Measurements from ENCODE around the gene MRGPRF. TPM values are rescaled to one million over a fixed set of nuclear protein-coding genes. Genes with fewer than 3 reads are reported as not detected.

The MRGPRF gene
- total RNA-seq, 1 donor from 2014 or later: 1.2 TPM

DNA sequence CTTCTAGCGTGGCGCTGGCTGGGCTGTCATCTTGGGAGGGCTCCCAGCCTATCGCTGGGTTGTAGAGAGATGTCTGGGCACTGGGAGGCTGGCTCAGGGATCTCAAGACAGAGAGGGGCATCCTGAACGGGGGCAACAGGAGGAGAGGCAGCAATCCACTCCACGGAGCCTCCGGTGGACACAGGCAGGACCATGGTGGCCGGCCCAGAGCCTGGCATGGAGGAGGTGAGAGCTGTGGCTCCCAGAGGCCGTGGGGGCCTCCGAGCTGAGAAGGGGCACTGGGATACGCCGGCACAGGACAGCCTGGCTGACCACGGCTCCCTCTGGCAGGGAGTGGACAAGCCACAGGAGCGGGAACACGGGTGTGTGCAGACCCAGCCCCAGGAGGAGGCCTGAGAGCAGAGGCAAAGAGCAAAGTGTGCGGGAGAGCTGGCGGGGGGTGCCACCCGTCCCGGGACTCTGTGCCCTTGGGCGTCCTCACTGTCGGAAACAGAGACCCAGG lies 9.1 kb downstream of the MRGPRF start:
- TF ChIP-seq, protein P1, sequence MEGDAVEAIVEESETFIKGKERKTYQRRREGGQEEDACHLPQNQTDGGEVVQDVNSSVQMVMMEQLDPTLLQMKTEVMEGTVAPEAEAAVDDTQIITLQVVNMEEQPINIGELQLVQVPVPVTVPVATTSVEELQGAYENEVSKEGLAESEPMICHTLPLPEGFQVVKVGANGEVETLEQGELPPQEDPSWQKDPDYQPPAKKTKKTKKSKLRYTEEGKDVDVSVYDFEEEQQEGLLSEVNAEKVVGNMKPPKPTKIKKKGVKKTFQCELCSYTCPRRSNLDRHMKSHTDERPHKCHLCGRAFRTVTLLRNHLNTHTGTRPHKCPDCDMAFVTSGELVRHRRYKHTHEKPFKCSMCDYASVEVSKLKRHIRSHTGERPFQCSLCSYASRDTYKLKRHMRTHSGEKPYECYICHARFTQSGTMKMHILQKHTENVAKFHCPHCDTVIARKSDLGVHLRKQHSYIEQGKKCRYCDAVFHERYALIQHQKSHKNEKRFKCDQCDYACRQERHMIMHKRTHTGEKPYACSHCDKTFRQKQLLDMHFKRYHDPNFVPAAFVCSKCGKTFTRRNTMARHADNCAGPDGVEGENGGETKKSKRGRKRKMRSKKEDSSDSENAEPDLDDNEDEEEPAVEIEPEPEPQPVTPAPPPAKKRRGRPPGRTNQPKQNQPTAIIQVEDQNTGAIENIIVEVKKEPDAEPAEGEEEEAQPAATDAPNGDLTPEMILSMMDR (IDR thresholded peaks at IDR 0.05; ENCODE audit: insufficient read depth, low read length, poor library complexity, severe bottlenecking): no peak

DNA sequence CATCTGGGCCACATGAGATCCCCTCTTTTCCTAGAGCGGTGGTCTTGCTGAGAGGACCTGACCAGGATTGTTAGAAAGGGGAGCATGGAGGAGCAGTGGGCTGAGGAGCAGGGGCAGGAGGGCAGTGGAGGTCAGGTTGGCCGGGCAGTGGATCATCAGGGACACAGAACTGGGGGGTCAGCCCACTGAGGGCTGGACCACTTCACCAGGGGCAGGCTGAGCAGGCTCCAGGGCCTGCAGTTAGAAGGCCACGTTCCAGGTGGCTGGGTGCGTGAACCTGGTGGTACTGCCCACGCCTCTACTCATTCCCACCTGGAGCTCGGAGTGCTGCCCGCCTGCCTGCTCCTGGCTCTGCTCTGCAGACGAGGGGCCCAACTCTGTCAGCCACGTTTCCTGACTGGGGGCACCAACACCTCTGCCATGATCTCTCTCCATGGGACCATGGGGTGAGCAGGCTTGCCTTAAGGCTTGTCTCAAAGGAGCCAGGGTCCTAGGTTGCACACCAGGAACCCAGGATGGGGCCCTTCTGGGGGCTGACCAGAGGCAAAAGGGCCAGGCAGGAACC lies 9.7 kb downstream of the MRGPRF start:
- no peaks in the 10 kb centered on the region for H3K36me3 ChIP-seq (ENCODE audit: control insufficient read depth, insufficient read depth, low read length)

More for the DNA sequence above, 9.1 kb downstream of the MRGPRF start:
- DNase-seq (ENCODE audit: low read depth): no peak
- no peak overlapping the region for H3K4me3 ChIP-seq (ENCODE audit: low read depth, low read length)
- H3K27me3 ChIP-seq (ENCODE audit: control insufficient read depth, insufficient read depth, low read length): peaks cover 3% of the 10 kb centered on the region
- H3K36me3 ChIP-seq (ENCODE audit: control insufficient read depth, insufficient read depth, low read length): no peaks in the 10 kb centered on the region

DNA sequence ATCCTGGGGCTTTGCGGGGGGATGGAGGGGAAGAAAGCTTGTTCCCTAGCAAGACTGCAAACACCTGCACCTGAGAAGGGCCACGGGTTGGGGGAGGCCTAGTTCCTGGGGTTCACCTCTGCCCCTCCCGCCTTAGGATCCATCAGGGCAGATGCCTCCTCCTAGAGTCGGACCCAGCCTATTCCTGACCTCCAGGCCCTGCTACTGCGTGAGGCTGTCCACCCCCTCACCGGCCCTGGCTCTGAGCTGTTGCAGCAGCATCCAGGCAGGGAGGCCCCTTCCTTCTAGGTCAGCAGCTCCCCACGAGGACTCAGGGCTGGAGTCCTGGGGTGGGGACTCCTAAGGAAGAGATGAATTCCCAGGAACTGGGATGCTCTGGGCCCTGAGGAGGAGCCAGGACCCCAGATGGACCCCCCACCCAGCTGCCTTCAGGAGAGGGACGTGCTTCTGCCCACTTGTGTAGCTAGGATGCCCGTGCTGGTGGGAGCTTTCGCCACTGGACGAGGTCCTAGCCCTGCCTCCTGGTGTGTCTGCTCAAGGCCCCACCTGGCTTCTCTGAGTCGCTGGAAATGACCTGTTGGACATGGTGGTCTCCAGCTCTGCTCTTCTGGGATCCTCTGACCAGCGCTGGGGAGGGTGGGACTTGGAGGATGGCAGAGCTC lies 10.3 kb downstream of the MRGPRF start:
- no peak for DNase-seq (ENCODE audit: low read depth)
- TF ChIP-seq, protein P1 (IDR thresholded peaks at IDR 0.05; ENCODE audit: insufficient read depth, low read length, poor library complexity, severe bottlenecking): no peak
- Histone ChIP-seq H3K27me3 (ENCODE audit: control insufficient read depth, insufficient read depth, low read length) (peaks cover 3% of the 10 kb centered on the region), H3K36me3 (ENCODE audit: control insufficient read depth, insufficient read depth, low read length) (no peaks in the 10 kb centered on the region), H3K4me3 (ENCODE audit: low read depth, low read length) (no peak overlapping the region)

More for the DNA sequence above, 9.7 kb downstream of the MRGPRF start:
- TF ChIP-seq, protein P1 (IDR thresholded peaks at IDR 0.05; ENCODE audit: insufficient read depth, low read length, poor library complexity, severe bottlenecking): no peak
- H3K27me3 ChIP-seq (ENCODE audit: control insufficient read depth, insufficient read depth, low read length): peaks cover 3% of the 10 kb centered on the region
- H3K4me3 ChIP-seq (ENCODE audit: low read depth, low read length): no peak overlapping the region
- DNase-seq (ENCODE audit: low read depth): no peak

DNA sequence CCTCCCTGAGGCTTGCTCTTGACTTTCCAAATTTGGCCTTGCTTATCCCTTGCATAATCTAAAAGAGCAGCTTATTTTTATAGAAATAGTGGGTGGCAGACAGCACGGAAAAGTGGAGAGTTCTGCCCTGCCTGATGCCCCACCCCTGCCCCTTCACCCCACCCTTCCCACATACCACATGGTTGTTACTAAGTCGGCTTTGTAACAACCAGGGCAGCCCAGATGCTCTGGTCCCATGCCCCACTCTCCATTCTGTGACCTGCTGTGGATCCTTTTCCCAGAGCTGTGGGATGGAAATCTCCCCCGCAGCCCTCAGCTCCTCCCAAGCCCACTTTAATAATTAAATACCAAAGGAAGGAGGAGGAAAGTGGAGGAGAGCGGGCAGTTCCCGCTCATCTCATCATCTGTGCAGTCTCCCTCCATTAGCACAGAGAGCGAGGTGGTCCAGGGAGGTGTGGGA lies 10.9 kb downstream of the MRGPRF start:
- Histone ChIP-seq H3K27me3 (ENCODE audit: control insufficient read depth, insufficient read depth, low read length) (peaks cover 3% of the 10 kb centered on the region), H3K36me3 (ENCODE audit: control insufficient read depth, insufficient read depth, low read length) (no peaks in the 10 kb centered on the region), H3K4me3 (ENCODE audit: low read depth, low read length) (no peak overlapping the region)
- no peak for DNase-seq (ENCODE audit: low read depth)
- TF ChIP-seq, protein P1 (IDR thresholded peaks at IDR 0.05; ENCODE audit: insufficient read depth, low read length, poor library complexity, severe bottlenecking): no peak

DNA sequence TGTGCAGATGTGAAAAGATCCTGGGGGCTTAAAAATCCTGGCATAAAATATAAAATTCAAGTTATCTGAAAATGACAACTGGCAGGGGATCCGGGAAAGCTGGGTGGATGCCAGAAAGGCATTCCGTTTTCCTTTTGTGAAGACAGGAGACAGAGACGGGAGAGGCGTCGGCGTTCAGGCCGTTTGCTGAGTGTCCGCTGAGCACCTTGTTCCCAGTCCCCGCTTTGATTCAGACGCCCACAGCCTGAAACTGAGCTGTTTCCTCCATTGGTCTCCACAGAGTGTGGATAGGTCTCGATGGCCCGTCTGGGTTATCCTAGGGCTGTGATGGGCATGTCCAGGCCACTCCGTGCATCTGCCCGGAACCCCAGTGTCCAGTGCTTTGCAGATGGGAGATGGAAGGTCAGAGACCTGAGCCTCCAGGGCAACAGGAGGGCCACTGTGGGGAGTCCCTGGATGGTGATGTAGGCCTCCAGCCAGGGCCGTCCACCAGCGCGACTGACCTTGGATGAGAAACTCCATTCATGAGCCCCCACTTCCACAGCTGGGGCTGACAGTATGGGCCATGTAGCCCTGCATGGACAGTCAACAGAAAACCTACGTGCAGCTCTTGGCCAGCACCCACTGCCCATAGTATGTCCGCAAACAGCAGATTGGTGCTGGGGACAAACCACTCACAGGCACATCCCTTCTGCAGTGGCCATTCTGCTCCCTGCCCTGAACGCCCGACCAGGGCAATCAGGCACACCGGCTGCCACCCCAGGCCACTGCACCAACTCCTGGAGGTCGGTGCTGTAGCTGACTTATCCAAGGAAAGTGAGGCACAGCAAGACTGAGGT lies 11.6 kb downstream of the MRGPRF start:
- DNase-seq (ENCODE audit: low read depth): no peak
- H3K36me3 ChIP-seq (ENCODE audit: control insufficient read depth, insufficient read depth, low read length): no peaks in the 10 kb centered on the region
- H3K4me3 ChIP-seq (ENCODE audit: low read depth, low read length): no peak overlapping the region
- peaks cover 3% of the 10 kb centered on the region for H3K27me3 ChIP-seq (ENCODE audit: control insufficient read depth, insufficient read depth, low read length)
- TF ChIP-seq, protein P1 (IDR thresholded peaks at IDR 0.05; ENCODE audit: insufficient read depth, low read length, poor library complexity, severe bottlenecking): no peak
